PC-9 (cell line): ENCODE results near the gene TBC1D5.

ENCODE experiments used
- CTCF ChIP-seq: fragments of 200-600 bp; sonication (generic); conservative IDR thresholded peaks from 2 replicates; pipeline ENCODE4 v1.6.1; 2017; ENCODE audit warnings: mixed run types, antibody characterized with exemption, mild to moderate bottlenecking, moderate library complexity
- EZH2 ChIP-seq: fragments of 200-600 bp; sonication (generic); IDR thresholded peaks from 2 replicates; pipeline ENCODE4 v1.8.0; 2017; ENCODE audit warnings: antibody characterized with exemption, low read depth

GRCh38 chr3:17188378-17188777, 554.1 kb downstream of the TBC1D5 start:
- TF ChIP-seq CTCF = no peak
- no peak for TF ChIP-seq EZH2
